PC-9 (cell line): ENCODE data around the gene CFAP46. TPM values are rescaled to one million over a fixed set of nuclear protein-coding genes. Genes with fewer than 3 reads are reported as not detected.

Source experiments
- BruUV-seq: library from RNA; stranded (reverse); fragments of 400-500 nt; replicated peaks from 2 replicates; lab custom pipeline; 2021; lab: Mats Ljungman, UMichigan
- CTCF ChIA-PET: fragments of 300-600 bp; sonication (Branson Sonifier 250); formaldehyde crosslinking; loops from one replicate; lab custom pipeline; 2022; ENCODE audit warnings: antibody characterized with exemption; lab: Charles Lee
- POLR2A ChIA-PET: fragments of 300-600 bp; sonication (Branson Sonifier 250); formaldehyde crosslinking; loops from one replicate; lab custom pipeline; 2022; ENCODE audit warnings: antibody characterized with exemption; ENCODE audit not compliant: unreplicated experiment; lab: Charles Lee
- DNase-seq, 2 experiments: peaks; one replicate each; pipeline versions ENCODE4 v3.0.0 to v3.0.0-alpha.2; 2015 to 2022; ENCODE audit warnings: mixed read lengths in 1 of 2
- H2AFZ ChIP-seq: fragments of 200-600 bp; sonication (generic); 2 replicates; pipeline ENCODE4 v1.8.1; 2017; ENCODE audit warnings: antibody characterized with exemption
- H3F3A ChIP-seq: fragments of 200-600 bp; sonication (generic); 2 replicates; pipeline ENCODE4 v1.8.1; 2017; ENCODE audit warnings: antibody characterized with exemption, mild to moderate bottlenecking, low read depth; ENCODE audit not compliant: insufficient read depth
- H3K27ac ChIP-seq: fragments of 200-600 bp; sonication (generic); 2 replicates; pipeline ENCODE4 v1.6.1; 2016; ENCODE audit warnings: mixed run types
- H3K27me3 ChIP-seq: fragments of 200-600 bp; sonication (generic); 2 replicates; pipeline ENCODE4 v1.6.1; 2016; ENCODE audit warnings: low read depth, mixed run types; ENCODE audit not compliant: insufficient read depth
- H3K36me3 ChIP-seq: fragments of 200-600 bp; sonication (generic); 2 replicates; pipeline ENCODE4 v1.6.1; 2016; ENCODE audit warnings: low read depth, mixed run types
- H3K4me1 ChIP-seq: fragments of 200-600 bp; sonication (generic); replicated peaks from 2 replicates; pipeline ENCODE4 v1.6.1; 2016; ENCODE audit warnings: mixed run types; ENCODE audit not compliant: insufficient read depth
- H3K4me2 ChIP-seq: fragments of 200-600 bp; sonication (generic); 2 replicates; pipeline ENCODE4 v1.6.1; 2017; ENCODE audit warnings: mixed run types
- H3K4me3 ChIP-seq: fragments of 200-600 bp; sonication (generic); 2 replicates; pipeline ENCODE4 v1.6.1; 2016; ENCODE audit warnings: mixed run types
- H3K79me2 ChIP-seq: fragments of 200-600 bp; sonication (generic); 2 replicates; pipeline ENCODE4 v1.6.1; 2017; ENCODE audit warnings: low read depth, mixed run types
- H3K9me2 ChIP-seq: fragments of 200-600 bp; sonication (generic); 2 replicates; pipeline ENCODE4 v1.8.1; 2017; ENCODE audit warnings: mild to moderate bottlenecking; ENCODE audit not compliant: insufficient read depth
- H3K9me3 ChIP-seq: fragments of 200-600 bp; sonication (generic); 2 replicates; pipeline ENCODE4 v1.8.1; 2016; ENCODE audit warnings: low read depth; ENCODE audit not compliant: insufficient read depth
- H4K20me1 ChIP-seq: fragments of 200-600 bp; sonication (generic); 2 replicates; pipeline ENCODE4 v1.8.1; 2017; ENCODE audit not compliant: insufficient read depth
- EZH2 ChIP-seq: fragments of 200-600 bp; sonication (generic); IDR thresholded peaks from 2 replicates; pipeline ENCODE4 v1.8.0; 2017; ENCODE audit warnings: antibody characterized with exemption, low read depth
- intact Hi-C: fragments of 100-400 bp; cut with micrococcal nuclease; formaldehyde crosslinking; loops from one replicate; pipeline ENCODE4 v1.10.0; 2022; ENCODE audit not compliant: unreplicated experiment
- total RNA-seq: library from RNA; stranded (reverse); gene quantifications from 2 replicates; pipeline ENCODE4 v1.2.3, GENCODE V29; 2021
- TF ChIP-seq, protein P1 (sequence below): fragments of 200-600 bp; sonication (generic); conservative IDR thresholded peaks from 2 replicates; pipeline ENCODE4 v1.6.1; 2017; ENCODE audit warnings: mixed run types, antibody characterized with exemption, mild to moderate bottlenecking, moderate library complexity

Gene CFAP46
- total RNA-seq, 1 experiment from 2014 or later = not detected

DNA sequence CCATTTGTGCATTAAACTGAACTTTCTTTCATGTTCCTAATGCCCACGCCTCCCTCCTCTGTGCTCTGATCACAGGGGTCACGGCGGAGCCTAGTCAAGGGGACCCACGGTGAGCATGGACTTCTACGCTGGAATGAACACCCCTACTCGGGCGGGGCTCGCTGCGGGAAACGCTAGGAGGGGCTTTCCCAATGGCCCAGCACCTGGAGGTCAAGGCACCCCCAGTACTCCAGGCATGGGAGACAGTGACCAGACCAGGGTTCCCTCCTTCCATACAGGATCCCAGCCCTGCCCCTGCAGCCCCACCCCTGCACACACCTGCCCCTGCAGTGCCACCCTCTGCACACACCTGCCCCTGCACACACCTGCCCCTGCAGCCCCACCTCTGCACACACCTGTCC is 129.4 kb downstream of the CFAP46 start:
- no TSS peak for BruUV-seq
- CTCF ChIA-PET = no interaction called here
- intact Hi-C loops = no loop called here
- H3K27ac ChIP-seq = no peak overlapping the region
- POLR2A ChIA-PET = no interaction called here
- H3K79me2 ChIP-seq = no peaks in the 10 kb centered on the region
- no peak overlapping the region for H3K4me2 ChIP-seq
- H3K4me3 ChIP-seq = no peak overlapping the region
- H3F3A ChIP-seq = no peaks in the 10 kb centered on the region
- no peaks in the 10 kb centered on the region for H3K36me3 ChIP-seq
- peaks cover 46% of the 10 kb centered on the region for H3K27me3 ChIP-seq
- H3K4me1 ChIP-seq = no peaks in the 10 kb centered on the region
- DNase-seq = no peak
- H3K9me3 ChIP-seq = no peaks in the 10 kb centered on the region
- no peaks in the 10 kb centered on the region for H3K9me2 ChIP-seq
- no peaks in the 10 kb centered on the region for H4K20me1 ChIP-seq
- no peak overlapping the region for H2AFZ ChIP-seq
- no peak for TF ChIP-seq EZH2
- TF ChIP-seq, protein P1, sequence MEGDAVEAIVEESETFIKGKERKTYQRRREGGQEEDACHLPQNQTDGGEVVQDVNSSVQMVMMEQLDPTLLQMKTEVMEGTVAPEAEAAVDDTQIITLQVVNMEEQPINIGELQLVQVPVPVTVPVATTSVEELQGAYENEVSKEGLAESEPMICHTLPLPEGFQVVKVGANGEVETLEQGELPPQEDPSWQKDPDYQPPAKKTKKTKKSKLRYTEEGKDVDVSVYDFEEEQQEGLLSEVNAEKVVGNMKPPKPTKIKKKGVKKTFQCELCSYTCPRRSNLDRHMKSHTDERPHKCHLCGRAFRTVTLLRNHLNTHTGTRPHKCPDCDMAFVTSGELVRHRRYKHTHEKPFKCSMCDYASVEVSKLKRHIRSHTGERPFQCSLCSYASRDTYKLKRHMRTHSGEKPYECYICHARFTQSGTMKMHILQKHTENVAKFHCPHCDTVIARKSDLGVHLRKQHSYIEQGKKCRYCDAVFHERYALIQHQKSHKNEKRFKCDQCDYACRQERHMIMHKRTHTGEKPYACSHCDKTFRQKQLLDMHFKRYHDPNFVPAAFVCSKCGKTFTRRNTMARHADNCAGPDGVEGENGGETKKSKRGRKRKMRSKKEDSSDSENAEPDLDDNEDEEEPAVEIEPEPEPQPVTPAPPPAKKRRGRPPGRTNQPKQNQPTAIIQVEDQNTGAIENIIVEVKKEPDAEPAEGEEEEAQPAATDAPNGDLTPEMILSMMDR = no peak

DNA sequence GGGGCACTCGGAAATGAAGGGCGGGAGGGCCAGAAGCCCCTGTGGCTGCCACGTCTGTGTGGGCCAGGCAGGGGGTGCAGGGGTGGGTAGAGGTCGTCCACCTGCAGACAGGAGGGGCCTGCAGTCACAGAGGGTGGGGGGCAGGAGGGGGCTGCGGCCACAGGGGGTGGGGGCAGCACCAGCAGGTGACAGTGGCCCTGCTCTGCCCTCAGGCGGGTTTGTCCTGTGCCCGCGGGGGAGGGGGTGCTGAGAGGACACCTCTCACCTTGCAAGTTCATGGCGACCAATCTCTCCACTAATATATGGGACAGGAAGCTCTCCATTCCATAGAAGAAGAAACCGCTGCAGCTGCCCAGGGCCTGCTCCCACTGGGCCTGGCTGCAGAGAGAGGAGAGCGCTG is 129.8 kb downstream of the CFAP46 start:
- Histone ChIP-seq H3K4me2 (no peak overlapping the region), H2AFZ (no peak overlapping the region), H3K27ac (no peak overlapping the region), H3K27me3 (peaks cover 41% of the 10 kb centered on the region), H3K4me3 (no peak overlapping the region), H3K9me3 (no peaks in the 10 kb centered on the region), H4K20me1 (no peaks in the 10 kb centered on the region), H3K9me2 (no peaks in the 10 kb centered on the region), H3K4me1 (no peaks in the 10 kb centered on the region), H3K36me3 (no peaks in the 10 kb centered on the region), H3K79me2 (no peaks in the 10 kb centered on the region), H3F3A (no peaks in the 10 kb centered on the region)
- intact Hi-C loops = no loop called here
- CTCF ChIA-PET = no interaction called here
- no TSS peak for BruUV-seq
- POLR2A ChIA-PET = no interaction called here
- TF ChIP-seq, protein P1 = no peak
- TF ChIP-seq EZH2 = no peak
- DNase-seq = no peak

DNA sequence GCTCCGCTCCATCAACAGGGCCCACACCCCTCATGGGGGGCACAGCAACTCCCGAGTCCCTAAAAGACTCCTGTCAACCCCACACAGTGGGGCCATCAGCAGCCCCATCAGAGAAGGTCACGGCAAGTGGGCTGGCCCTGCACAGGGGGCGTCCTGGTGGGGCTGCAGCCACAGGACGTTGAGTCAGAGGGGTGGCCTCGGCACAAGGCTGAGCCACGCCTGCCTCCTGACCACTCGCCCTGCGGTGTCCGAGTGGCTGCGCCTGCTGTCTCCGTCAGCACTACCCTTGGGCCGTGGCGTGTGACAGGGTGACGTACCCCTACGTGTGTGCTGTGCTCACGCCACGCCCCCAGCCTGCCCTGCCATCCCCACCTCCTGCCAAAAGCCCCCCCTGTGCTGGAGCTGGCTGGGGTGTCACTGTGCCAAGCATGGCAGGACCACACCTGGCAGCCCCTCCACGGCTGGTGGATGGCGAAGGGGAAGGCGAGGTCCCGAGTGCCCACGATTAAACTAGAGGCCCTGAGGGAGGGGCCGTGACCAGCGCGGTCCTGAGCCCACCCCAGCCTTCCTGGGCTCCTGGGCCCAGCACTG is 130.4 kb downstream of the CFAP46 start:
- no peak overlapping the region for H3K4me2 ChIP-seq
- BruUV-seq = no TSS peak
- H3K9me2 ChIP-seq = no peaks in the 10 kb centered on the region
- H3K27ac ChIP-seq = no peak overlapping the region
- peaks cover 35% of the 10 kb centered on the region for H3K27me3 ChIP-seq
- H3K4me1 ChIP-seq = no peaks in the 10 kb centered on the region
- H2AFZ ChIP-seq = no peak overlapping the region
- H4K20me1 ChIP-seq = no peaks in the 10 kb centered on the region
- no peak for DNase-seq
- intact Hi-C loops = no loop called here
- H3K79me2 ChIP-seq = no peaks in the 10 kb centered on the region
- no peak overlapping the region for H3K4me3 ChIP-seq
- ChIA-PET POLR2A (no interaction called here), CTCF (no interaction called here)
- H3K36me3 ChIP-seq = no peaks in the 10 kb centered on the region
- H3F3A ChIP-seq = no peaks in the 10 kb centered on the region
- TF ChIP-seq, protein P1 = no peak
- no peak for TF ChIP-seq EZH2
- no peaks in the 10 kb centered on the region for H3K9me3 ChIP-seq
